K562 (cell line): ENCODE data around the gene ALG1. TPM values are rescaled to one million over a fixed set of nuclear protein-coding genes. Genes with fewer than 3 reads are reported as not detected.

Experiments used
- ATAC-seq: fragments of 200-7000 bp; cut with Tn5 transposase; 3 replicates; pipeline ENCODE4 v1.9.1; 2020; ENCODE audit warnings: moderate library complexity
- Bru-seq: library from RNA; stranded (reverse); fragments of 400-500 nt; gene quantifications from one replicate; lab custom pipeline; 2021; lab: Mats Ljungman, UMichigan
- BruChase-seq, 2 experiments: library from RNA; stranded (reverse); fragments of 400-500 nt; gene quantifications; one replicate each; lab custom pipeline; 2021; lab: Mats Ljungman, UMichigan
- BruUV-seq: library from RNA; stranded (reverse); fragments of 400-500 nt; replicated peaks from 2 replicates; lab custom pipeline; 2021; lab: Mats Ljungman, UMichigan
- CTCF ChIA-PET: fragments of 300-600 bp; formaldehyde crosslinking; extraction: SDS; loops from one replicate; lab custom pipeline; 2021; ENCODE audit warnings: low intra/inter-chr PET ratio; lab: Yijun Ruan, JAX
- POLR2A ChIA-PET: fragments of 300-600, 350-650 bp; sonication (Branson Sonifier 250); formaldehyde crosslinking; extraction: SDS; loops from one replicate; lab custom pipeline; 2021; ENCODE audit warnings: antibody characterized with exemption, inconsistent platforms; lab: Yijun Ruan, JAX
- DNase-seq, 4 experiments: peaks; one replicate each; pipeline versions ENCODE4 v3.0.0 to v3.0.0-alpha.2; 2011 to 2018; ENCODE audit warnings: low spot score in 3 of 4, mixed read lengths in 3 of 4; ENCODE audit errors: extremely low read depth in 1 of 4
- FAIRE-seq: peaks from 2 replicates; lab custom pipeline; 2011; peaks lifted over from hg19 to GRCh38; lab: Jason Lieb, UNC
- H2AFZ ChIP-seq: 2 replicates; pipeline ENCODE4 v1.6.0; 2011; ENCODE audit warnings: low read depth, low read length, control low read depth, inconsistent platforms
- H3K27ac ChIP-seq: fragments of 200-600 bp; 3 replicates; pipeline ENCODE4 v1.8.0; 2011; ENCODE audit warnings: low read depth, mild to moderate bottlenecking, control low read depth, inconsistent platforms, low read length, moderate library complexity, mixed read lengths; ENCODE audit errors: extremely low read depth
- H3K27me3 ChIP-seq, 2 experiments: fragments of 300-600 bp in 1 of 2; 2 replicates in 1 of 2; 3 replicates in 1 of 2; pipeline versions ENCODE4 v1.6.0 to v1.8.0; 2011; ENCODE audit warnings: inconsistent platforms in 2 of 2, low read length in 2 of 2, mild to moderate bottlenecking in 1 of 2, mixed read lengths in 1 of 2, moderate library complexity in 1 of 2; ENCODE audit not compliant: control insufficient read depth in 2 of 2, insufficient read depth in 2 of 2
- H3K36me3 ChIP-seq: fragments of 300-600 bp; 3 replicates; pipeline ENCODE4 v1.8.0; 2011; ENCODE audit warnings: mild to moderate bottlenecking, low read length, inconsistent platforms; ENCODE audit not compliant: control insufficient read depth, insufficient read depth
- H3K4me1 ChIP-seq, 2 experiments: fragments of 200-600 bp in 1 of 2; replicated peaks in 1 of 2; 2 replicates in 1 of 2; 3 replicates in 1 of 2; pipeline versions ENCODE4 v1.5.1 to v1.8.0; 2011; ENCODE audit warnings: inconsistent platforms in 2 of 2, low read length in 2 of 2, mild to moderate bottlenecking in 1 of 2, mixed read lengths in 1 of 2, moderate library complexity in 1 of 2; ENCODE audit not compliant: control insufficient read depth in 2 of 2, insufficient read depth in 2 of 2
- H3K4me2 ChIP-seq: 2 replicates; pipeline ENCODE4 v1.6.1; 2011; ENCODE audit warnings: low read length, control low read depth, inconsistent platforms, mixed read lengths; ENCODE audit not compliant: insufficient read depth
- H3K4me3 ChIP-seq: fragments of 200-600 bp; sonication (generic), shearing (Covaris generic); 2 replicates; pipeline ENCODE4 v1.5.1; 2016; ENCODE audit warnings: control low read depth, inconsistent platforms
- H3K79me2 ChIP-seq: fragments of 200-600 bp; 3 replicates; pipeline ENCODE4 v1.8.0; 2011; ENCODE audit warnings: low read length, inconsistent platforms; ENCODE audit not compliant: control insufficient read depth, insufficient read depth
- H3K9ac ChIP-seq, 2 experiments: 2 replicates each; pipeline versions ENCODE4 v1.6.0 to v1.6.1; 2011; ENCODE audit warnings: low read depth in 2 of 2, low read length in 2 of 2, control low read depth in 1 of 2, inconsistent platforms in 1 of 2, mild to moderate bottlenecking in 1 of 2, mixed read lengths in 1 of 2; ENCODE audit not compliant: insufficient read depth in 1 of 2
- H3K9me1 ChIP-seq: one replicate; pipeline ENCODE4 v1.6.0; 2011; ENCODE audit warnings: inconsistent platforms, mild to moderate bottlenecking, low read length, moderate library complexity; ENCODE audit not compliant: control insufficient read depth, insufficient read depth
- H3K9me3 ChIP-seq: replicated peaks from 2 replicates; pipeline ENCODE4 v1.5.1; 2011; ENCODE audit warnings: low read depth, low read length, inconsistent platforms; ENCODE audit not compliant: control insufficient read depth, insufficient read depth
- H4K20me1 ChIP-seq: replicated peaks from 2 replicates; pipeline ENCODE4 v1.6.1; 2011; ENCODE audit warnings: low read length, inconsistent platforms, mixed read lengths; ENCODE audit not compliant: control insufficient read depth, insufficient read depth
- CEBPG ChIP-seq, 3 experiments: fragments of 200-800 bp in 1 of 3; sonication (Bioruptor generic) in 1 of 3; sonication (generic) in 1 of 3; formaldehyde crosslinking in 1 of 3; IDR thresholded peaks in 2 of 3; conservative IDR thresholded peaks in 1 of 3; 2 replicates each; pipeline versions ENCODE4 v1.6.1 to v1.8.0; 2016 to 2022; ENCODE audit warnings: missing compliant biosample characterization in 2 of 3, missing genetic modification characterization in 2 of 3, mild to moderate bottlenecking in 1 of 3, missing genetic modification reagents in 1 of 3
- EZH2 ChIP-seq: IDR thresholded peaks from 2 replicates; pipeline ENCODE4 v1.6.1; 2012; ENCODE audit warnings: low read depth, mild to moderate bottlenecking, inconsistent platforms, low read length, borderline replicate concordance
- FOSL1 ChIP-seq: fragments of 200-800 bp; sonication (Bioruptor generic); conservative IDR thresholded peaks from 2 replicates; pipeline ENCODE4 v1.6.1; 2016; ENCODE audit warnings: missing genetic modification characterization, missing compliant biosample characterization
- PHF21A ChIP-seq: fragments of 450-650 bp; IDR thresholded peaks from 2 replicates; pipeline ENCODE4 v1.6.1; 2017; ENCODE audit warnings: low read depth, borderline replicate concordance
- RBM17 ChIP-seq: fragments of 200-400 bp; formaldehyde crosslinking; IDR thresholded peaks from 2 replicates; pipeline ENCODE4 v1.6.1; 2017; ENCODE audit warnings: low read depth, mild to moderate bottlenecking, low read length, borderline replicate concordance
- TAL1 ChIP-seq: fragments of 450-650 bp; IDR thresholded peaks from 2 replicates; pipeline ENCODE4 v1.6.1; 2016; ENCODE audit warnings: mild to moderate bottlenecking
- THAP12 ChIP-seq: fragments of 250-450 bp; sonication (Bioruptor Pico); IDR thresholded peaks from 2 replicates; pipeline ENCODE4 v1.9.0; 2021; ENCODE audit warnings: mild to moderate bottlenecking, inconsistent platforms
- ZNF449 ChIP-seq: fragments of 250-450 bp; sonication (Bioruptor Pico); IDR thresholded peaks from 2 replicates; pipeline ENCODE4 v1.8.0; 2022; ENCODE audit warnings: moderate library complexity, mild to moderate bottlenecking, inconsistent platforms
- ZNF589 ChIP-seq: fragments of 200-800 bp; sonication (Bioruptor generic); IDR thresholded peaks from 2 replicates; pipeline ENCODE4 v1.6.1; 2016; ENCODE audit warnings: low read depth, missing genetic modification characterization, missing compliant biosample characterization
- WGBS: fragments of 100-300 bp; shearing (Covaris generic); methylation state at CpG from one replicate; pipeline ENCODE4 v1.1.6; 2016; ENCODE audit warnings: low coverage, mixed read lengths; ENCODE audit not compliant: insufficient coverage; ENCODE audit errors: missing lambda C conversion rate; 5-methylcytosine and 5-hydroxymethylcytosine counted together
- in situ Hi-C: fragments of 300-500 bp; cut with MboI; formaldehyde crosslinking; loops from 4 replicates; pipeline ENCODE4 v1.15.0; 2018; ENCODE audit warnings: inconsistent platforms, mixed read lengths
- intact Hi-C: fragments of 100-400 bp; cut with micrococcal nuclease; formaldehyde crosslinking; loops from 2 replicates; pipeline ENCODE4 v1.14.2; 2022
- long read RNA-seq, 3 experiments: library from polyadenylated mRNA in 2 of 3; library from RNA in 1 of 3; unstranded in 2 of 3; stranded (forward) in 1 of 3; transcript quantifications; one replicate each; pipeline ENCODE4 v2.0.0, GENCODE V29; 2019 to 2022
- polyA minus RNA-seq, 3 experiments: library from RNA; depleted of rRNA, polyadenylated mRNA; stranded (reverse); fragments of >200 nt; gene quantifications; 2 replicates each; pipeline ENCODE4 v1.2.3, GENCODE V29; 2011
- polyA plus RNA-seq, 8 experiments: library from polyadenylated mRNA; depleted of rRNA in 4 of 8; stranded (reverse) in 5 of 8; unstranded in 3 of 8; fragments of >200 nt; fragmentation: Nextera tagmentation in 2 of 8; fragmentation: Illumina TruSeq in 1 of 8; extraction: Ambion mirVana in 2 of 8; extraction: Trizol in 1 of 8; gene quantifications; 2 replicates each; pipeline versions ENCODE4 v1.2.1 to v1.2.3, GENCODE V29; 2011 to 2014; ENCODE audit warnings: inconsistent platforms in 1 of 8, missing spikeins in 1 of 8
- total RNA-seq, 7 experiments: library from RNA; depleted of rRNA in 6 of 7; stranded (reverse); fragments of >200 nt in 6 of 7; fragmentation: Illumina TruSeq in 2 of 7; extraction: Trizol in 2 of 7; gene quantifications; 2 replicates each; pipeline versions ENCODE4 v1.2.1 to v1.2.3, GENCODE V29; 2011 to 2021; ENCODE audit warnings: low replicate concordance in 1 of 7

ALG1 gene
- total RNA-seq (2011; cell fraction: chromatin; rRNA removed; ENCODE audit: low replicate concordance), result 31.7 and 67.7 TPM in 2 replicates
- 75.3 and 79.9 TPM in 2 replicates for total RNA-seq (2011; cell fraction: nucleolus; rRNA removed)
- 52.8 and 55.5 TPM in 2 replicates for total RNA-seq (2011; cell fraction: nucleoplasm; rRNA removed)
- total RNA-seq (2014; rRNA removed) (18.9 and 23.8 TPM in 2 replicates), total RNA-seq (2014; rRNA removed; fragmentation: Illumina TruSeq; extraction: Trizol) (10.7 and 12.3 TPM in 2 replicates), total RNA-seq (2015; rRNA removed; fragmentation: Illumina TruSeq; extraction: Trizol) (14.6 and 17.8 TPM in 2 replicates), total RNA-seq (2021) (20.8 and 26.4 TPM in 2 replicates), polyA plus RNA-seq (2011; rRNA removed) (15.0 and 19.9 TPM in 2 replicates), polyA plus RNA-seq (2014; fragmentation: Illumina TruSeq; extraction: Trizol) (18.3 and 19.0 TPM in 2 replicates), polyA plus RNA-seq (2014; fragmentation: Nextera tagmentation; extraction: Ambion mirVana) (1 to 10 TPM; 1.1 to 2.8 TPM), polyA plus RNA-seq (2014; rRNA removed) (18.3 and 18.8 TPM in 2 replicates), polyA minus RNA-seq (2011; rRNA and poly(A)+ RNA removed) (16.8 and 31.2 TPM in 2 replicates), Bru-seq, nascent RNA (percentile 54 among the genes with signal in this experiment), BruChase-seq, experiment 1, labeled RNA remaining after a 2-hour chase (percentile 49 among the genes with signal in this experiment), BruChase-seq, experiment 2, labeled RNA remaining after a 6-hour chase (percentile 50 among the genes with signal in this experiment)
- polyA plus RNA-seq (2011; cell fraction: cytosol; rRNA removed), result 17.8 and 33.7 TPM in 2 replicates
- polyA plus RNA-seq (2011; cell fraction: nucleus; rRNA removed), result 19.2 and 25.1 TPM in 2 replicates
- 15.1 and 16.1 TPM in 2 replicates for polyA plus RNA-seq (2012)
- polyA minus RNA-seq (2011; cell fraction: cytosol; rRNA and poly(A)+ RNA removed), result 9.7 and 14.6 TPM in 2 replicates
- 13.5 and 16.3 TPM in 2 replicates for polyA minus RNA-seq (2011; cell fraction: nucleus; rRNA and poly(A)+ RNA removed)
- long read RNA-seq, experiment 1, transcript ALG1-201 (13 exons, 2,132 nt), result major isoform, 70 of 120 reads
- long read RNA-seq, experiment 1, partial matches to known transcripts, result 20 of 120 reads
- long read RNA-seq, experiment 1, other reads (novel, unspliced or antisense), result 30 of 120 reads
- long read RNA-seq, experiment 2, transcript ALG1-201 (13 exons, 2,132 nt), result major isoform, 20 of 40 reads
- long read RNA-seq, experiment 2, partial matches to known transcripts, result 12 of 40 reads
- long read RNA-seq, experiment 2, other reads (novel, unspliced or antisense), result 7 of 40 reads
- long read RNA-seq, experiment 3, transcript ALG1-201 (13 exons, 2,132 nt), result major isoform, 40 of 51 reads
- long read RNA-seq, experiment 3, partial matches to known transcripts, result 2 of 51 reads
- long read RNA-seq, experiment 3, other reads (novel, unspliced or antisense), result 9 of 51 reads

GRCh38 chr16:5071681-5072333 is at the start of gene ALG1:
ALG1 (plus strand) TSS chr16:5071843; CDS start chr16:5071850, 7 bp downstream.
- H3K79me2 ChIP-seq, result peaks cover 16% of the 10 kb centered on the region
- in situ Hi-C loops, result no loop called here
- peaks cover 5% of the 10 kb centered on the region; the same call in 1 of the 2 replicates for H3K9me3 ChIP-seq
- WGBS, result under 1% methylated on average over 49 of the region's 53 CpGs
- H3K27ac ChIP-seq, result peak within 1 kb of the TSS; percentile 74
- peak within 1 kb of the TSS; percentile 99 for H3K4me2 ChIP-seq
- peak within 1 kb of the TSS; percentile 83 to 93 for H3K9ac ChIP-seq
- H3K27me3 ChIP-seq, result peaks cover 5 to 10% of the 10 kb centered on the region in 2 experiments; a peak in 2 of 5 replicates
- peak; percentile 73 for FAIRE-seq
- TSS peak; percentile 60 for BruUV-seq
- ChIA-PET CTCF (no interaction called here), POLR2A (interaction anchor here (0.7 to 1.5 kb wide), 4 partner anchors 10 to 309 kb away, joined by 3 to 6 read pairs (median 5); no protein-coding TSS in a partner anchor)
- H3K9me1 ChIP-seq, result no peaks in the 10 kb centered on the region
- ATAC-seq, result peak; percentile 97
- peak; percentile 93 to 97 (median 96) for DNase-seq
- H4K20me1 ChIP-seq, result no peaks in the 10 kb centered on the region
- H3K4me3 ChIP-seq, result peak within 1 kb of the TSS; percentile 94
- intact Hi-C loops, result no loop called here
- H3K4me1 ChIP-seq, result peaks cover 5 to 6% of the 10 kb centered on the region in 2 experiments; a peak in 3 of 5 replicates
- H2AFZ ChIP-seq, result peak within 1 kb of the TSS; percentile 96
- H3K36me3 ChIP-seq, result peaks cover 26% of the 10 kb centered on the region
- no peak for TF ChIP-seq ZNF449 (CRISPR knock-in tag)
- peak; percentile 74 for TF ChIP-seq THAP12 (CRISPR knock-in tag)
- TF ChIP-seq CEBPG (CRISPR knock-in tag; IDR thresholded peaks at IDR 0.05), result no peak
- TF ChIP-seq CEBPG (tag; conservative IDR thresholded peaks at IDR 0.05 in 1 of 2, IDR thresholded peaks at IDR 0.05 in 1 of 2), result no peak
- no peak for TF ChIP-seq FOSL1 (tag)
- TF ChIP-seq PHF21A, result peak; percentile 36; the same call in 1 of the 2 replicates
- TF ChIP-seq EZH2, result no peak
- no peak for TF ChIP-seq RBM17
- TF ChIP-seq ZNF589 (CRISPR knock-in tag), result no peak
- no peak for TF ChIP-seq TAL1
